ENCODE results near the gene ISG15. TPM values are rescaled to one million over a fixed set of nuclear protein-coding genes. Genes with fewer than 3 reads are reported as not detected.

Gene ISG15
- total and polyA plus RNA-seq, 2 of the 13 experiments (the other 11 are each of a cell fraction or from before 2014, with no cell fraction given), result 42.1 to 54.9 TPM

DNA sequence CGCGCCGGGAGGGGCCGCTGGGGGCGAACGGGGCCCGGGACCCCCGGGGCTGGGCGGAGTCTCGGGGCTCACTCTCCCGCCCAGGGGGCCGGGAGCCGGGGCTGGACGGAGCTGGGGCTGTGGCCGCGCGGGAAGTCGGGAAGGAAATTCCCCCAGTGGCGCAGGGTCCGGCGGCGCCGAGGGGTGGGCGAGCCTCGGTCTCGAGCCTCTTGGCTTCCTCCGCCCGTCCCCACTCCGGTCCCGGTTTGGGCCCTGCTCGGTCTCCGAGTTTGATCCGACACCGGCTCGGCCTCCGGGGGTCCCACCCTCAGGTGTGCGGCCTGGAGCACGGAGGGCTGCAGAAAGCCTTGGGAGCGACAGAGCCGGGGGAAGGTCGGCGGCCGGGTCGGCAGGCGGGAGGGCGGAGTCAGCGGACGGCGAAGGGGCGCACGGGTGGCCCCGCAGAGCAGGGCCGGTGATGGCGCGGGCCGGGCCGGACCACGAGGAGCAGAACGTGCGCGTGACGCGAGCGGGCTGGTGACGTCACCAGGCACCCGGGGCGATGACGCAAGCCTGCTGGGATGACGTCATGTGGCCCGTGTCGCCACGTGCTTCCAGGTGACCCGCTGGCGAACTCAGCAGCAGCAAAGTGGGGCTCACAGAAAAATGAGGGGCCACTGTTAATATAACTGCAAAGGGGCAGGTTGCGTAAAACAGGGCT, 12.8 kb upstream of the ISG15 start (continued):
- TF ChIP-seq, protein P1, sequence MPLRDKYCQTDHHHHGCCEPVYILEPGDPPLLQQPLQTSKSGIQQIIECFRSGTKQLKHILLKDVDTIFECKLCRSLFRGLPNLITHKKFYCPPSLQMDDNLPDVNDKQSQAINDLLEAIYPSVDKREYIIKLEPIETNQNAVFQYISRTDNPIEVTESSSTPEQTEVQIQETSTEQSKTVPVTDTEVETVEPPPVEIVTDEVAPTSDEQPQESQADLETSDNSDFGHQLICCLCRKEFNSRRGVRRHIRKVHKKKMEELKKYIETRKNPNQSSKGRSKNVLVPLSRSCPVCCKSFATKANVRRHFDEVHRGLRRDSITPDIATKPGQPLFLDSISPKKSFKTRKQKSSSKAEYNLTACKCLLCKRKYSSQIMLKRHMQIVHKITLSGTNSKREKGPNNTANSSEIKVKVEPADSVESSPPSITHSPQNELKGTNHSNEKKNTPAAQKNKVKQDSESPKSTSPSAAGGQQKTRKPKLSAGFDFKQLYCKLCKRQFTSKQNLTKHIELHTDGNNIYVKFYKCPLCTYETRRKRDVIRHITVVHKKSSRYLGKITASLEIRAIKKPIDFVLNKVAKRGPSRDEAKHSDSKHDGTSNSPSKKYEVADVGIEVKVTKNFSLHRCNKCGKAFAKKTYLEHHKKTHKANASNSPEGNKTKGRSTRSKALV (CRISPR knock-in tag; IDR thresholded peaks at IDR 0.05), result peak; percentile 92
- TF ChIP-seq KAT2B (IDR thresholded peaks at IDR 0.05; ENCODE audit: borderline replicate concordance, low read depth, low read length) (no peak), GATAD1 (CRISPR knock-in tag; IDR thresholded peaks at IDR 0.05) (peak; percentile 56; the same call in 1 of the 2 replicates), PAXIP1 (CRISPR knock-in tag; conservative IDR thresholded peaks at IDR 0.05) (peak; percentile 47), NR2F2 (IDR thresholded peaks at IDR 0.05; ENCODE audit: borderline replicate concordance, low read depth) (no peak), KDM2A (CRISPR knock-in tag; IDR thresholded peaks at IDR 0.05; ENCODE audit: borderline replicate concordance, low read depth) (peak; percentile 85; the same call in 1 of the 2 replicates), CREM (IDR thresholded peaks at IDR 0.05) (peak; percentile 95), CREM (CRISPR knock-in tag; IDR thresholded peaks at IDR 0.05) (peak; percentile 88), KDM5B (CRISPR knock-in tag; IDR thresholded peaks at IDR 0.05; ENCODE audit: borderline replicate concordance) (peak; percentile 77; the same call in 1 of the 2 replicates), ZNF747 (CRISPR knock-in tag; IDR thresholded peaks at IDR 0.05; ENCODE audit: borderline replicate concordance) (peak; percentile 80), CREB3 (CRISPR knock-in tag; IDR thresholded peaks at IDR 0.05) (0 out of 2 replicates have a peak, but pooled peaks have one; percentile 78), YEATS4 (CRISPR knock-in tag; IDR thresholded peaks at IDR 0.05; ENCODE audit: borderline replicate concordance) (peak; percentile 96), ZFP82 (CRISPR knock-in tag; IDR thresholded peaks at IDR 0.05; ENCODE audit: borderline replicate concordance) (peak; percentile 56; the same call in 1 of the 2 replicates), ARNTL (CRISPR knock-in tag; IDR thresholded peaks at IDR 0.05) (peak; percentile 94), MXD4 (CRISPR knock-in tag; IDR thresholded peaks at IDR 0.05) (peak; percentile 78), ZNF879 (CRISPR knock-in tag; IDR thresholded peaks at IDR 0.05) (peak; percentile 39; the same call in 1 of the 2 replicates), YEATS2 (CRISPR knock-in tag; IDR thresholded peaks at IDR 0.05; ENCODE audit: borderline replicate concordance) (0 out of 2 replicates have a peak, but pooled peaks have one; percentile 13), PATZ1 (CRISPR knock-in tag; IDR thresholded peaks at IDR 0.05) (peak; percentile 16; the same call in 1 of the 2 replicates), ZNF225 (CRISPR knock-in tag; IDR thresholded peaks at IDR 0.05) (peak; percentile 54; the same call in 1 of the 2 replicates)
- TF ChIP-seq, protein P2, sequence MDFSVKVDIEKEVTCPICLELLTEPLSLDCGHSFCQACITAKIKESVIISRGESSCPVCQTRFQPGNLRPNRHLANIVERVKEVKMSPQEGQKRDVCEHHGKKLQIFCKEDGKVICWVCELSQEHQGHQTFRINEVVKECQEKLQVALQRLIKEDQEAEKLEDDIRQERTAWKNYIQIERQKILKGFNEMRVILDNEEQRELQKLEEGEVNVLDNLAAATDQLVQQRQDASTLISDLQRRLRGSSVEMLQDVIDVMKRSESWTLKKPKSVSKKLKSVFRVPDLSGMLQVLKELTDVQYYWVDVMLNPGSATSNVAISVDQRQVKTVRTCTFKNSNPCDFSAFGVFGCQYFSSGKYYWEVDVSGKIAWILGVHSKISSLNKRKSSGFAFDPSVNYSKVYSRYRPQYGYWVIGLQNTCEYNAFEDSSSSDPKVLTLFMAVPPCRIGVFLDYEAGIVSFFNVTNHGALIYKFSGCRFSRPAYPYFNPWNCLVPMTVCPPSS (IDR thresholded peaks at IDR 0.05), result no peak

All from HepG2 (cell line).